HG03196 (cell line): ENCODE measurements around the gene SMIM10.
"Not testable (repeated sequence)": the region's sequence is repeated elsewhere in the genome, so short reads cannot be mapped to it uniquely, and the experiment has no call there.

Source experiments
- ATAC-seq: cut with Tn5 transposase; IDR thresholded peaks from one replicate; pipeline ENCODE4 v1.9.1; 2021; ENCODE audit not compliant: unreplicated experiment

The SMIM10 gene

GRCh38 chrX:134990801-134991481 lies at the start of gene SMIM10:
SMIM10 (plus strand) TSS chrX:134990991; CDS start chrX:134991096, 105 bp downstream.
- ATAC-seq = no peak

GRCh38 chrX:134946364-134946763 lies 44.4 kb upstream of the SMIM10 start:
- ATAC-seq = not testable (repeated sequence)

- ATAC-seq = no peak
Measured at GRCh38 chrX:134948333-134949241, 42.2 kb upstream of the SMIM10 start.

- no peak for ATAC-seq
Measured at GRCh38 chrX:134949271-134949670, 41.5 kb upstream of the SMIM10 start.

- no peak for ATAC-seq
Measured at GRCh38 chrX:134957836-134958235, 33.0 kb upstream of the SMIM10 start.

- ATAC-seq = not testable (repeated sequence)
Measured at GRCh38 chrX:134960366-134960765, 30.4 kb upstream of the SMIM10 start.

- ATAC-seq = no peak
Measured at GRCh38 chrX:134963041-134963440, 27.8 kb upstream of the SMIM10 start.

- no peak for ATAC-seq
Measured at GRCh38 chrX:134969726-134970125, 21.1 kb upstream of the SMIM10 start.

- ATAC-seq = no peak
Measured at GRCh38 chrX:134971926-134972325, 18.9 kb upstream of the SMIM10 start.

GRCh38 chrX:134975516-134975915 lies 15.3 kb upstream of the SMIM10 start:
- ATAC-seq = no peak

GRCh38 chrX:134981910-134982309 lies 8.9 kb upstream of the SMIM10 start:
- no peak for ATAC-seq

GRCh38 chrX:134982748-134983147 lies 8.0 kb upstream of the SMIM10 start:
- no peak for ATAC-seq

- no peak for ATAC-seq
Measured at GRCh38 chrX:134985479-134985878, 5.3 kb upstream of the SMIM10 start.

- no peak for ATAC-seq
Measured at GRCh38 chrX:134990475-134990800, 353 bp upstream of the SMIM10 start.

- no peak for ATAC-seq
Measured at GRCh38 chrX:134997646-134998045, 6.9 kb downstream of the SMIM10 start.

- no peak for ATAC-seq
Measured at GRCh38 chrX:134998246-134998645, 7.5 kb downstream of the SMIM10 start.

GRCh38 chrX:134999469-134999868 lies 8.7 kb downstream of the SMIM10 start:
- no peak for ATAC-seq

- no peak for ATAC-seq
Measured at GRCh38 chrX:135000516-135000915, 9.7 kb downstream of the SMIM10 start.

GRCh38 chrX:135003876-135004623 lies 13.3 kb downstream of the SMIM10 start:
- ATAC-seq = peak; percentile 93

- ATAC-seq = no peak
Measured at GRCh38 chrX:135006187-135006586, 15.4 kb downstream of the SMIM10 start.

GRCh38 chrX:135009057-135009610 lies 18.3 kb downstream of the SMIM10 start:
- ATAC-seq = no peak
